Ishikawa (cell line): ENCODE measurements around the gene ACER1.

ENCODE experiments used
- CEBPB ChIP-seq: IDR thresholded peaks from 2 replicates; pipeline ENCODE4 v1.6.1; 2012
- CREB1 ChIP-seq: IDR thresholded peaks from 2 replicates; pipeline ENCODE4 v1.6.1; 2012; ENCODE audit warnings: low read depth
- EGR1 ChIP-seq: IDR thresholded peaks from 2 replicates; pipeline ENCODE4 v1.6.1; 2012
- EP300 ChIP-seq: IDR thresholded peaks from 2 replicates; pipeline ENCODE4 v1.6.1; 2012; ENCODE audit warnings: borderline replicate concordance
- FOXM1 ChIP-seq: IDR thresholded peaks from 2 replicates; pipeline ENCODE4 v1.6.1; 2012; ENCODE audit warnings: low read depth, borderline replicate concordance
- MAX ChIP-seq: IDR thresholded peaks from 2 replicates; pipeline ENCODE4 v1.6.1; 2012
- NFIC ChIP-seq: IDR thresholded peaks from 2 replicates; pipeline ENCODE4 v1.6.1; 2012
- RAD21 ChIP-seq: IDR thresholded peaks from 2 replicates; pipeline ENCODE4 v1.6.1; 2012; ENCODE audit warnings: low read depth
- REST ChIP-seq: IDR thresholded peaks from 2 replicates; pipeline ENCODE4 v1.6.1; 2012; ENCODE audit warnings: low read depth, mild to moderate bottlenecking
- TAF1 ChIP-seq: IDR thresholded peaks from 2 replicates; pipeline ENCODE4 v1.6.1; 2012; ENCODE audit warnings: low read depth, mild to moderate bottlenecking
- TCF12 ChIP-seq: IDR thresholded peaks from 2 replicates; pipeline ENCODE4 v1.6.1; 2012; ENCODE audit warnings: low read depth
- TEAD4 ChIP-seq: IDR thresholded peaks from 2 replicates; pipeline ENCODE4 v1.6.1; 2012
- USF1 ChIP-seq: IDR thresholded peaks from 2 replicates; pipeline ENCODE4 v1.6.1; 2012
- YY1 ChIP-seq: IDR thresholded peaks from 2 replicates; pipeline ENCODE4 v1.6.1; 2012; ENCODE audit warnings: low read depth
- ZBTB7A ChIP-seq: IDR thresholded peaks from 2 replicates; pipeline ENCODE4 v1.6.1; 2012; ENCODE audit warnings: low read depth

The ACER1 gene

GRCh38 chr19:6273701-6274601 is 59.5 kb downstream of the ACER1 start:
- TF ChIP-seq YY1 (no peak), REST (no peak), MAX (no peak), NFIC (no peak), TAF1 (no peak), RAD21 (no peak), TCF12 (no peak), TEAD4 (no peak), FOXM1 (no peak), CEBPB (no peak), EGR1 (no peak), USF1 (no peak), EP300 (no peak), CREB1 (no peak), ZBTB7A (no peak)

- TF ChIP-seq CEBPB (no peak), TCF12 (no peak), YY1 (no peak), TAF1 (no peak), RAD21 (no peak), NFIC (no peak), EGR1 (no peak), CREB1 (no peak), TEAD4 (no peak), USF1 (no peak), ZBTB7A (no peak), FOXM1 (no peak), REST (no peak), MAX (no peak), EP300 (no peak)
Observed at GRCh38 chr19:6272913-6273600, 60.4 kb downstream of the ACER1 start.

- TF ChIP-seq TAF1 = 0 out of 2 replicates have a peak, but pooled peaks have one; percentile 19
- TF ChIP-seq REST = peak; percentile 55
- TF ChIP-seq NFIC = 0 out of 2 replicates have a peak, but pooled peaks have one; percentile 2
- TF ChIP-seq CREB1 = no peak
- TF ChIP-seq TCF12 = no peak
Observed at GRCh38 chr19:6272411-6272791, 61.0 kb downstream of the ACER1 start.
